HCT116 (cell line): Measurements from ENCODE around the gene ZNF483. TPM values are rescaled to one million over a fixed set of nuclear protein-coding genes. Genes with fewer than 3 reads are reported as not detected.

Experiments
- ATAC-seq: fragments of 200-7000 bp; cut with Tn5 transposase; 2 replicates; pipeline ENCODE4 v1.9.1; 2020; ENCODE audit warnings: mild to moderate bottlenecking, moderate library complexity
- BruUV-seq: library from RNA; stranded (reverse); fragments of 400-500 nt; replicated peaks from 2 replicates; lab custom pipeline; 2021; lab: Mats Ljungman, UMichigan
- CTCF ChIA-PET: fragments of 300-600 bp; sonication (Branson Sonifier 250); formaldehyde crosslinking; loops from one replicate; lab custom pipeline; 2021; ENCODE audit warnings: antibody characterized with exemption; lab: Charles Lee
- POLR2A ChIA-PET: fragments of 300-600, 350-600 bp; sonication (Branson Sonifier 250); formaldehyde crosslinking; loops from one replicate; lab custom pipeline; 2021; ENCODE audit warnings: antibody characterized with exemption; lab: Charles Lee
- RAD21 ChIA-PET, 2 experiments: fragments of 300-600 bp; sonication (Branson Sonifier 250); formaldehyde crosslinking; loops; one replicate each; lab custom pipeline; 2023; ENCODE audit warnings: low total read pairs in 2 of 2; ENCODE audit not compliant: uncharacterized antibody in 2 of 2, unreplicated experiment in 2 of 2, low non-redundant PET in 1 of 2; lab: Charles Lee
- DNase-seq: peaks from one replicate; pipeline ENCODE4 v3.0.0-alpha.2; 2010; ENCODE audit warnings: low read depth, low spot score
- H2AFZ ChIP-seq: fragments of 200-600 bp; shearing (Covaris generic), sonication (generic); 2 replicates; pipeline ENCODE4 v1.6.1; 2017; ENCODE audit warnings: low read depth, mixed run types, mixed read lengths, antibody characterized with exemption, low read length; ENCODE audit not compliant: poor library complexity, severe bottlenecking
- H3K27ac ChIP-seq: 2 replicates; pipeline ENCODE4 v1.5.1; 2012; ENCODE audit warnings: low read depth, low read length
- H3K27me3 ChIP-seq: fragments of 200-600 bp; sonication (generic); 2 replicates; pipeline ENCODE4 v1.6.1; 2016; ENCODE audit warnings: mixed run types, low read length, mixed read lengths; ENCODE audit not compliant: insufficient read depth
- H3K36me3 ChIP-seq, 2 experiments: fragments of 200-500 bp in 1 of 2; fragments of 200-600 bp in 1 of 2; sonication (Bioruptor generic) in 1 of 2; sonication (generic) in 1 of 2; 2 replicates each; pipeline versions ENCODE4 v1.5.1 to v1.6.1; 2014 to 2016; ENCODE audit warnings: low read length in 2 of 2, inconsistent platforms in 1 of 2, mixed read lengths in 1 of 2, mixed run types in 1 of 2; ENCODE audit not compliant: insufficient read depth in 2 of 2, control insufficient read depth in 1 of 2
- H3K4me1 ChIP-seq, 2 experiments: fragments of 200-600 bp in 1 of 2; sonication (generic) in 1 of 2; 2 replicates each; pipeline versions ENCODE4 v1.5.1 to v1.6.1; 2012 to 2017; ENCODE audit warnings: low read length in 2 of 2, inconsistent platforms in 1 of 2, mild to moderate bottlenecking in 1 of 2, mixed read lengths in 1 of 2, mixed run types in 1 of 2, moderate library complexity in 1 of 2; ENCODE audit not compliant: insufficient read depth in 2 of 2, control insufficient read depth in 1 of 2
- H3K4me2 ChIP-seq: fragments of 200-600 bp; sonication (generic); 2 replicates; pipeline ENCODE4 v1.6.1; 2017; ENCODE audit warnings: mixed run types, low read length, mixed read lengths
- H3K4me3 ChIP-seq, 2 experiments: fragments of 200-600 bp in 1 of 2; sonication (generic) in 1 of 2; replicated peaks in 1 of 2; 2 replicates each; pipeline ENCODE4 v1.5.1; 2011 to 2016; ENCODE audit warnings: low read length in 2 of 2, control low read depth in 1 of 2, low read depth in 1 of 2, mild to moderate bottlenecking in 1 of 2, mixed read lengths in 1 of 2, mixed run types in 1 of 2
- H3K79me2 ChIP-seq: fragments of 200-600 bp; sonication (generic); 2 replicates; pipeline ENCODE4 v1.6.1; 2017; ENCODE audit warnings: mild to moderate bottlenecking, mixed run types, low read length, moderate library complexity, mixed read lengths; ENCODE audit not compliant: insufficient read depth
- H3K9ac ChIP-seq: fragments of 200-600 bp; sonication (generic); 2 replicates; pipeline ENCODE4 v1.6.1; 2016; ENCODE audit warnings: low read length, mixed read lengths
- H3K9me2 ChIP-seq: fragments of 200-600 bp; sonication (generic), shearing (Covaris generic); 2 replicates; pipeline ENCODE4 v1.6.1; 2017; ENCODE audit warnings: mixed run types, mild to moderate bottlenecking, moderate library complexity; ENCODE audit not compliant: insufficient read depth
- H3K9me3 ChIP-seq, 2 experiments: fragments of 200-500 bp in 1 of 2; fragments of 200-600 bp in 1 of 2; sonication (Bioruptor generic) in 1 of 2; sonication (generic) in 1 of 2; 2 replicates each; pipeline ENCODE4 v1.6.1; 2014 to 2017; ENCODE audit warnings: low read length in 2 of 2, mixed read lengths in 2 of 2, inconsistent platforms in 1 of 2, low read depth in 1 of 2, mild to moderate bottlenecking in 1 of 2, mixed run types in 1 of 2, moderate library complexity in 1 of 2; ENCODE audit not compliant: control insufficient read depth in 1 of 2, insufficient read depth in 1 of 2
- H4K20me1 ChIP-seq: fragments of 200-600 bp; sonication (generic), shearing (Covaris generic); 2 replicates; pipeline ENCODE4 v1.6.1; 2017; ENCODE audit warnings: mixed run types, mild to moderate bottlenecking, moderate library complexity; ENCODE audit not compliant: insufficient read depth
- ATF3 ChIP-seq: IDR thresholded peaks from 2 replicates; pipeline ENCODE4 v1.6.1; 2012
- CBX3 ChIP-seq: IDR thresholded peaks from 2 replicates; pipeline ENCODE4 v1.6.1; 2012; ENCODE audit warnings: low read depth
- CEBPB ChIP-seq: IDR thresholded peaks from 2 replicates; pipeline ENCODE4 v1.6.1; 2012; ENCODE audit warnings: low read depth
- ELF1 ChIP-seq: IDR thresholded peaks from 2 replicates; pipeline ENCODE4 v1.6.1; 2012; ENCODE audit warnings: low read depth, borderline replicate concordance
- EZH2 ChIP-seq: fragments of 200-600 bp; sonication (generic); IDR thresholded peaks from 2 replicates; pipeline ENCODE4 v1.6.1; 2017; ENCODE audit warnings: antibody characterized with exemption, mixed run types
- EZH2phosphoT487 ChIP-seq: fragments of 200-600 bp; IDR thresholded peaks from 2 replicates; pipeline ENCODE4 v1.6.1; 2018; ENCODE audit warnings: antibody characterized with exemption, borderline replicate concordance
- JUND ChIP-seq: IDR thresholded peaks from 2 replicates; pipeline ENCODE4 v1.6.1; 2012
- POLR2A ChIP-seq: IDR thresholded peaks from 2 replicates; pipeline ENCODE4 v1.7.0; 2011; ENCODE audit warnings: borderline replicate concordance; ENCODE audit not compliant: insufficient read depth, insufficient read length; ENCODE audit errors: extremely low read depth
- RAD21 ChIP-seq: IDR thresholded peaks from 2 replicates; pipeline ENCODE4 v1.6.1; 2012; ENCODE audit warnings: low read depth, mild to moderate bottlenecking
- SP1 ChIP-seq: IDR thresholded peaks from 2 replicates; pipeline ENCODE4 v1.6.1; 2012; ENCODE audit warnings: low read depth
- SRF ChIP-seq: IDR thresholded peaks from 2 replicates; pipeline ENCODE4 v1.6.1; 2012; ENCODE audit warnings: low read depth
- TCF7L2 ChIP-seq: IDR thresholded peaks from 2 replicates; pipeline ENCODE4 v1.7.0; 2011; ENCODE audit warnings: borderline replicate concordance, inconsistent platforms; ENCODE audit not compliant: insufficient read depth, insufficient read length; ENCODE audit errors: extremely low read depth
- YY1 ChIP-seq: IDR thresholded peaks from 2 replicates; pipeline ENCODE4 v1.6.1; 2011; ENCODE audit warnings: low read length, low read depth, moderate library complexity, mild to moderate bottlenecking; ENCODE audit not compliant: insufficient replicate concordance; ENCODE audit errors: extremely low read depth
- ZFX ChIP-seq: fragments of 450-650 bp; IDR thresholded peaks from 2 replicates; pipeline ENCODE4 v1.6.1; 2017
- ZNF274 ChIP-seq: fragments of 200-500 bp; sonication (Bioruptor generic); IDR thresholded peaks from 2 replicates; pipeline ENCODE4 v1.6.1; 2014; ENCODE audit warnings: mild to moderate bottlenecking, low read depth, low read length, inconsistent platforms
- intact Hi-C: fragments of 100-400 bp; cut with micrococcal nuclease; formaldehyde crosslinking; loops from 2 replicates; pipeline ENCODE4 v1.10.0; 2022
- total RNA-seq: library from RNA; stranded (reverse); gene quantifications from one replicate; pipeline ENCODE4 v1.2.1, GENCODE V29; 2021; ENCODE audit not compliant: unreplicated experiment
- TF ChIP-seq, protein P1 (sequence below), 3 experiments: fragments of 200-600 bp in 1 of 3; sonication (generic) in 1 of 3; IDR thresholded peaks in 2 of 3; conservative IDR thresholded peaks in 1 of 3; 2 replicates each; pipeline ENCODE4 v1.5.1; 2012 to 2017; ENCODE audit warnings: low read depth in 2 of 3, low read length in 2 of 3, antibody characterized with exemption in 1 of 3, borderline replicate concordance in 1 of 3, control low read depth in 1 of 3, mild to moderate bottlenecking in 1 of 3, mixed read lengths in 1 of 3, mixed run types in 1 of 3, moderate library complexity in 1 of 3; ENCODE audit not compliant: insufficient read depth in 1 of 3

ZNF483 gene
- total RNA-seq, 1 experiment from 2014 or later = 5.0 TPM

- ATAC-seq = peak; percentile 14
- ChIA-PET CTCF (interaction anchor here (0.9 to 3.0 kb wide), 8 partner anchors 17 to 486 kb away, joined by 3 to 38 read pairs (median 6); partner anchors contain the start of gene DNAJC25), RAD21 (interaction anchor here (1.0 to 1.8 kb wide), 2 partner anchors 23 kb away, joined by 3 to 11 read pairs; no protein-coding TSS in a partner anchor), POLR2A (interaction anchor here (0.7 to 1.8 kb wide), 5 partner anchors 10 to 1725 kb away, joined by 3 to 8 read pairs (median 4); partner anchors contain the start of gene DNAJC25)
- Histone ChIP-seq H3K4me3 (peak overlapping the region; percentile 69 to 85), H3K27ac (peak overlapping the region; percentile 65), H3K9me3 (no peaks in the 10 kb centered on the region), H2AFZ (peak overlapping the region; percentile 24), H3K9ac (peak overlapping the region; percentile 68), H3K79me2 (0 out of 2 replicates have a peak, but pooled peaks cover 4% of the 10 kb centered on the region), H4K20me1 (no peaks in the 10 kb centered on the region), H3K4me2 (peak overlapping the region; percentile 99), H3K9me2 (no peaks in the 10 kb centered on the region), H3K27me3 (no peaks in the 10 kb centered on the region), H3K36me3 (peaks cover 13 to 14% of the 10 kb centered on the region in 2 experiments; a peak in 3 of 4 replicates), H3K4me1 (peaks cover 7 to 12% of the 10 kb centered on the region in 2 experiments; a peak in 3 of 4 replicates)
- intact Hi-C loops = loop anchor here (5.0 to 10.0 kb wide), 2 partner anchors 166 to 294 kb away; no protein-coding TSS in a partner anchor
- TSS peak; percentile 67 for BruUV-seq
- no peak for TF ChIP-seq SRF
- TF ChIP-seq ZFX = peak; percentile 38; the same call in 1 of the 2 replicates
- no peak for DNase-seq
Observed at GRCh38 chr9:111598733-111599091, 73.7 kb downstream of the ZNF483 start.

GRCh38 chr9:111599092-111599954, 74.3 kb downstream of the ZNF483 start, which contains the start of gene PTGR1:
PTGR1 (minus strand) TSS chr9:111599647; CDS start chr9:111597422, 2,225 bp downstream.
- Histone ChIP-seq H2AFZ (peak within 1 kb of the TSS; percentile 24), H4K20me1 (no peaks in the 10 kb centered on the region), H3K27ac (peak within 1 kb of the TSS; percentile 65), H3K9me3 (no peaks in the 10 kb centered on the region), H3K4me1 (peaks cover 7 to 12% of the 10 kb centered on the region in 2 experiments; a peak in 3 of 4 replicates), H3K4me2 (peak within 1 kb of the TSS; percentile 99), H3K4me3 (peak within 1 kb of the TSS; percentile 69 to 85), H3K36me3 (peaks cover 8 to 14% of the 10 kb centered on the region in 2 experiments; a peak in 2 of 4 replicates), H3K9ac (peak within 1 kb of the TSS; percentile 68), H3K9me2 (no peaks in the 10 kb centered on the region), H3K27me3 (no peaks in the 10 kb centered on the region), H3K79me2 (0 out of 2 replicates have a peak, but pooled peaks cover 4% of the 10 kb centered on the region)
- CTCF ChIA-PET = interaction anchor here (0.6 to 3.0 kb wide), 8 partner anchors 22 to 485 kb away, joined by 3 to 38 read pairs (median 6); partner anchors contain the start of gene DNAJC25
- DNase-seq (peak; percentile 81), ATAC-seq (peak; percentile 86)
- POLR2A ChIA-PET = interaction anchor here (0.6 to 1.8 kb wide), 7 partner anchors 9 to 1724 kb away, joined by 3 to 8 read pairs (median 4); partner anchors contain the start of gene DNAJC25
- RAD21 ChIA-PET = interaction anchor here (0.6 to 1.8 kb wide), 4 partner anchors 22 to 1665 kb away, joined by 3 to 11 read pairs (median 6); no protein-coding TSS in a partner anchor
- intact Hi-C loops = loop anchor here (5.0 to 10.0 kb wide), 2 partner anchors 165 to 293 kb away; no protein-coding TSS in a partner anchor
- no TSS peak for BruUV-seq
- TF ChIP-seq, protein P1, sequence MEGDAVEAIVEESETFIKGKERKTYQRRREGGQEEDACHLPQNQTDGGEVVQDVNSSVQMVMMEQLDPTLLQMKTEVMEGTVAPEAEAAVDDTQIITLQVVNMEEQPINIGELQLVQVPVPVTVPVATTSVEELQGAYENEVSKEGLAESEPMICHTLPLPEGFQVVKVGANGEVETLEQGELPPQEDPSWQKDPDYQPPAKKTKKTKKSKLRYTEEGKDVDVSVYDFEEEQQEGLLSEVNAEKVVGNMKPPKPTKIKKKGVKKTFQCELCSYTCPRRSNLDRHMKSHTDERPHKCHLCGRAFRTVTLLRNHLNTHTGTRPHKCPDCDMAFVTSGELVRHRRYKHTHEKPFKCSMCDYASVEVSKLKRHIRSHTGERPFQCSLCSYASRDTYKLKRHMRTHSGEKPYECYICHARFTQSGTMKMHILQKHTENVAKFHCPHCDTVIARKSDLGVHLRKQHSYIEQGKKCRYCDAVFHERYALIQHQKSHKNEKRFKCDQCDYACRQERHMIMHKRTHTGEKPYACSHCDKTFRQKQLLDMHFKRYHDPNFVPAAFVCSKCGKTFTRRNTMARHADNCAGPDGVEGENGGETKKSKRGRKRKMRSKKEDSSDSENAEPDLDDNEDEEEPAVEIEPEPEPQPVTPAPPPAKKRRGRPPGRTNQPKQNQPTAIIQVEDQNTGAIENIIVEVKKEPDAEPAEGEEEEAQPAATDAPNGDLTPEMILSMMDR (IDR thresholded peaks at IDR 0.05 in 2 of 3, conservative IDR thresholded peaks at IDR 0.05 in 1 of 3; ENCODE audit: borderline replicate concordance in 1 of 3, insufficient read depth in 1 of 3, low read depth in 2 of 3, low read length in 2 of 3) = no peak
- no peak for TF ChIP-seq TCF7L2
- TF ChIP-seq SP1 = no peak
- no peak for TF ChIP-seq ATF3
- TF ChIP-seq ZNF274 = no peak
- TF ChIP-seq POLR2A = peak; percentile 62
- no peak for TF ChIP-seq EZH2phosphoT487
- no peak for TF ChIP-seq RAD21
- no peak for TF ChIP-seq EZH2
- TF ChIP-seq YY1 = no peak
- TF ChIP-seq ZFX = peak; percentile 40; the same call in 1 of the 2 replicates
- TF ChIP-seq CBX3 = 0 out of 2 replicates have a peak, but pooled peaks have one; percentile 47
- TF ChIP-seq ELF1 = no peak
- TF ChIP-seq CEBPB = no peak
- TF ChIP-seq JUND = no peak
